ENCODE data around the gene MN1.

Gene MN1

GRCh38 chr22:27795053-27795452 lies 6.5 kb downstream of the MN1 start:
- DNase-seq (ENCODE audit: insufficient read length, low spot score) (no peak), FAIRE-seq (no peak)
- no peak for TF ChIP-seq CTCF (IDR thresholded peaks at IDR 0.05; ENCODE audit: insufficient read depth, missing control alignments)

GRCh38 chr22:27794226-27794625 lies 7.3 kb downstream of the MN1 start:
- DNase-seq (ENCODE audit: insufficient read length, low spot score) (no peak), FAIRE-seq (no peak)
- no peak for TF ChIP-seq CTCF (IDR thresholded peaks at IDR 0.05; ENCODE audit: insufficient read depth, missing control alignments)

- TF ChIP-seq CTCF (IDR thresholded peaks at IDR 0.05; ENCODE audit: insufficient read depth, missing control alignments), result no peak
- DNase-seq (ENCODE audit: insufficient read length, low spot score) (no peak), FAIRE-seq (no peak)
These were observed 8.0 kb downstream of the MN1 start for GRCh38 chr22:27793576-27793975.

- FAIRE-seq (no peak), DNase-seq (ENCODE audit: insufficient read length, low spot score) (no peak)
- TF ChIP-seq CTCF (IDR thresholded peaks at IDR 0.05; ENCODE audit: insufficient read depth, missing control alignments), result no peak
These were observed 8.9 kb downstream of the MN1 start for GRCh38 chr22:27792452-27793161.

GRCh38 chr22:27791859-27792241 lies 9.7 kb downstream of the MN1 start:
- no peak for FAIRE-seq
- no peak for DNase-seq (ENCODE audit: insufficient read length, low spot score)
- no peak for TF ChIP-seq CTCF (IDR thresholded peaks at IDR 0.05; ENCODE audit: insufficient read depth, missing control alignments)

GRCh38 chr22:27791159-27791858 lies 10.2 kb downstream of the MN1 start:
- FAIRE-seq (no peak), DNase-seq (ENCODE audit: insufficient read length, low spot score) (no peak)
- no peak for TF ChIP-seq CTCF (IDR thresholded peaks at IDR 0.05; ENCODE audit: insufficient read depth, missing control alignments)

Data from D721Med (cell line).